Activated CD8-positive, alpha-beta memory T cell treated with anti-CD3 and anti-CD28 coated beads, Interleukin-2, amount 50 U/mL, for 24 hours (primary cell): ENCODE results near the gene TMA7B.

Experiments used
- DNase-seq: peaks from one replicate; pipeline ENCODE4 v3.0.0-alpha.2; 2020; ENCODE audit errors: extremely low read depth

Gene TMA7B

DNA sequence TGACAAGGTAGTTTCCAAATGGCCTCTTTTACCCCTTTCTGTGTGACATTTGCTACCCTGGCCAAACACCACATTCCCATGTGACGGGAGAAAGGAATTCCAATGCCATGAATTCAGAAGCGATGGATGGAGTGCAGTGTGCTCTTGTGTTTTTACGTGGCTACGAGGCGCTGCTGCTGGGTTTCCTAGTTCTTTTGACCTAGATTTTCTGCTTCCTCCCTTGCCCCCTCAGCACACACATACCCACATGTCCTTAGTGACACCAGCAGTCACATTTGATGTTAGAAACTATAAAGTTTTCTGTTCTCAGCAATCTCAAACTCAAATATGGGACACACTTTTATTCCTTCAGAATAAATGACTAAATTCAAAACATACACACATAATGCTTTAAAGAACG, 7.8 kb upstream of the TMA7B start:
- DNase-seq = no peak

DNA sequence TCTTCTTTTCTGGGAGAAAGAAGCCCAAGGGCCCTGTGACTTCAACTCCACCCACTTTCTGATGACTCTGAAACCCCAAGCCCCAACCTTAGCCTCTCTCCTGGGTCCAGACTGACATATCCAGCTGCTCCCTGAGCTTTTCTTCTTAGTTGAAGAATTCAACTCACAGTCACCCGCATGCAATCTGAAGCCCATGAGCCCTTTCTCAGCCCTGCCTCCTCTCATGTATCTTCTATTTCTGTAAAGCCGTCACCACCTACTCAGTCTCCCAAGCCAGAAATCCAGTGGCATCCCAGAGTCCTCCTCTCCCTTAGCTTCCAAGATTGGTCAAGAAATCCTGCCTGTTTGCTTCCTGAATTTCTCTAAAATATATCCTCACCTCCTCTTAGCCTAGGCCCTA, 7.1 kb upstream of the TMA7B start:
- DNase-seq = no peak

GRCh38 chr22:39954584-39955055, 5.6 kb upstream of the TMA7B start:
- DNase-seq = no peak

- DNase-seq = no peak
These were observed 4.5 kb upstream of the TMA7B start for GRCh38 chr22:39955675-39956074.

DNA sequence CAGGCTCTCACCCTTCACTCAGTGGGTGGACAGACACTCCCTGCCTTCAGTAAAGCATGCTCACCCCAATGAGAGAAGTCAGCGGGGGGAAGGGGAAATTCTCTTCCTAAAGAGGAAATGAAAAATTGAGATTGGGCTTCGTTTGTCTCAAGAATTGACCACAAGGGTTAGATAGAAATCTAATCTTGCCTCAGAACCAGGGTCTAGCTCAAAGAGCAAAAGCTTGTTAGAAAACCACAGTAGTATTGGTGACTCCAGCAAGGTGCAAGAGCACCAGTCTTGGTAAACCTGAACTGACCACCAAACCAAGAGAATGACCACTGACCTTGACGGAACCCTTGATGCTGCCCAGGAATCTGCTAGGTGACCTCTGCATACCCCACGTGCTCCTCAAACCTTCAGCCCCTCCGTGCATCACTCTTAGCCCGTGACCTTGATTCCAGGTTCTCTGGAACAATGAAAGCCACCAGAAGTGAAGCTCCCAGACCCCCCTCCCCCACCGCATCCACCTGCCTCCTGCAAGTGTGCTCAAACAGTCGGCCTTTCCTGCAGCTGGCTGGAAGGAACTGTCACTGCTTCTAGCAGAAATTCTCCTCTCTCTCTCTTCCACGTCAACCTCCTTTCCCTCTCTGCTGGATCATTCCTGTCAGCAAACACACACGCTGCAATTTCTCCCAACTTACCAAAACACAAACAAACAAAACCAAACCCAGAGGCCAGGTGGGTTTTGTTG, 3.1 kb upstream of the TMA7B start:
- no peak for DNase-seq

- DNase-seq = no peak
These were observed 2.0 kb upstream of the TMA7B start for GRCh38 chr22:39958009-39958711.

DNA sequence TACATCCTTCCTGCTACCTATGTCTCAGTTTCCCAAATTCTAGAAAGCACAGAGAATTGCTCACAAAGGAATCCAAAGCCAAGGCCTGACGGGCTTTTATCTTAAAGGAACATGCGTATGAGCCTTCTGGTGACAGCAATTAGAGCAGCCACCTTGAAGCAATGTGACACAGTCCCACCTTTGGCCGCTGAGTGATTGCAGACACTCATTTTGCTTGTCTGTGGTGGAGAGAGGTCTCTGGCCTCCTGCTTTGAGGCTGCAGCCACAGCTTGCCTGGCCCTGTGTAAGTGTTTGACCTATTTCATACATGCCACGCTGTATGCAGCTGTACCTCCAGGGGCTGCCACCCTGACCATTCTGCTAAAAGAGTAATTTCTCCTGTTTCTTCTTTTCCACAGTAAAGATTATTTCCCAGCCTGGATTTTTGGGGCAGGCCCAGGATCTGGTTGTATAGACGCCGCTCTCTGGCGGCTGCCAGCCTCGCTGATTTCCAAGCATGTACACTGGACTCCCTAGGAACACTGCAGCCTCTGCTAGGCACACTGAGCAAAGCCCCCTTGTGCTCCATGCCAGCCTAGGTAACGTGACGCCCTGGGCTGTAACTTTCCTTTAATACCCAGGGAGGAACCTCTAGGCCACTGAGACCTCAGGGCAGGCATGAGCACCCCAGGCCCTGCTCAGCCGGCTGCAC, 1.1 kb upstream of the TMA7B start:
- no peak for DNase-seq

DNA sequence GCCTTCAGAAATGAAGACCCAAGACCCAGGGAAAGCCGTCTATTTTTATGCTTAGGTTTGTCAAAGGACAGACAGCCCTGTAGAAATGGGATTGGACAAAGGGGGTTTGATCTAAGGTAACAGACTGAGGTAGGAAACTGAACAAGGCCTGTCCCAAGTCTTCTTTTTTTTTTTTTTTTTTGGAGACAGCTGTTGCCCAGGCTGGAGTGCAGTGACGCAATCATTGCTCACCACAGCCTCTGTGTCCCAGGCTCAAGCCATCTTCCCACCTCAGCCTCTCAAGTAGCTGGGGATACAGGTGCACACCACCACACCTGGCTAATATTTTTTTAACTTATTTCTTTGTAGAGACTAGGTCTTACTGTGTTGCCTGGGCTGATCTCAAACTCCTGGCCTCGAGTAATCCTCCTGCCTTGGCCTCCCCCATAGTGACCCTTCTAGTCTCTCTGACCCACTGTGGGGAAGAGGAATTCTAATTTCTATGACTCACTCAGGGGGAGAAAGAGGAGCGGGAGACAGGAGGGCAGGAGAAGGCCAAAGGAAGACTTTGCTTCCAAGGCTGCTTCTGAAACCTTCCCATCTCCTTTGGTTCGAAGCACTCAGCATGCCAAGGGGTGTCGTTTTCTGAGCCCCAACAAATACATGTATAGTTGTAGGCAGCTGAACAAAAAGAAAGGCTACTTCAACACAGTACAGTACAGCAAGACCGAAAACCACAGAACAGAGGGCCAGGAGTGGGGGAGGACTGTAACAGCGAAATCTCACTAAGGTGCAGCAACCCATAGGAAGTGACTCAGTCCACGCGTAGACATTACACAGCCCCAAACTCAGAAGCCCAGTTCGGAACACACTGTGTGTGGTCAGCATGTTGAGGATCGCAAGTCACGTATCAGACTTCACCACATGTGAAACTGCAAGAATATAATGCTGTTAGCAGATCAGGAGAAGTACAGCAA, 872 bp downstream of the TMA7B start:
- DNase-seq = peak; percentile 49

- DNase-seq = no peak
These were observed 1.9 kb downstream of the TMA7B start for GRCh38 chr22:39962071-39962470.

DNA sequence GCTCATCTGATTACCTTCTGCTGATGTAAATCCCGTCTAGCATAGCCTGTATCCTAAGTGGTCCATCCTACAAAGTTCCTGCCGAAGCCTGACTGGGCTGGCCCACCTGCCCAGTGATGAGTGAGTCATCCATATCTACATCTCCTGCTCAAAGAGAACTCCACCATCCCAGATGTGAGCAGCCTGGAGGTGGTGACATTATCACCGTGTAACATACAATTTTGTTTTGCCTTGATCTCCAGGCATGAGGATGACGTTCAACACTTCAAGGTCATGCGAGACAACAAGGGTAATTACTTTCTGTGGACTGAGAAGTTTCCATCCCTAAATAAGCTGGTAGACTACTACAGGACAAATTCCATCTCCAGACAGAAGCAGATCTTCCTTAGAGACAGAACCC, 5.6 kb downstream of the TMA7B start:
- no peak for DNase-seq

GRCh38 chr22:39966470-39966869, 6.3 kb downstream of the TMA7B start:
- no peak for DNase-seq

- no peak for DNase-seq
These were observed 7.1 kb downstream of the TMA7B start for GRCh38 chr22:39967103-39967829.

- no peak for DNase-seq
These were observed 8.1 kb downstream of the TMA7B start for GRCh38 chr22:39967996-39968972.

GRCh38 chr22:39970742-39971141, 10.5 kb downstream of the TMA7B start:
- no peak for DNase-seq

DNA sequence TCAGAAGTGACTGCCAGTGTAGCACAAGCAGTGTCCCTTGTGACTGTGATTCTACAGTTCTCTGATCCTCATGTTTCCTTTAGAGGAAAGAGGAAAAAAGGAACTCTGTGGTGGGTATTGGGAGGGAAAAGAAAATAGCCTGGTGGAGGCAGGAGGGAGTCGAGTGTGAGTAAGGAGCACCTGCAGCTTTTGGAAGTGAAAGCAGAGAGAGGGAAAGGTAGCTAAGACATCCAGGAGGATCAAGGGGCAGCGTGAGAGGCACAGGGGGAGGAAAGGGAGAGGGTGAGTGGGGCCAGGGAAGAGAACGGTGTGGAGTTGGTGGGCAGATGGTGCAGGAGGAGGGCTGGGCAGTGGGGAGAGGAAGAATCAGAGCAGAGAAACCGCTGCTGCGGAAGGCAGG, 12.4 kb downstream of the TMA7B start:
- no peak for DNase-seq

- no peak for DNase-seq
These were observed 13.5 kb downstream of the TMA7B start for GRCh38 chr22:39973656-39974055.

DNA sequence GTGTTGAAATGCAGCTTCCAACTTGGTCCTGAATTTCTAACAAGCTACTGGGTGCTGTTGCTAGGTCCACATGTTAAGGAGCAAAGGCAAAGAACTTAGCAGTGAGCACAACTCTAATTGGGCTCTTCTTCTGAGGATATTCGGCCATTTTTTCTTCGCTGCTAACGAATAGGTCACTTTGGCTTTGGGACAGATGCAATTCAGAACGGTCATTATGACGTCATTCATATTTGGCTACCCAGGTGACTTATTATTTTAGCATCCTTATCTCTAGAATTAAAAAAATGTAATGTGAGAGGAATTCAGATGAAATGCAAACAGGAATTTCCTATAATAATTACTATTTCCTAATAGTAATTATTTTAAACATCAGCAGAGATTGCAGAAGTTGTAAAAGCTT, 13.9 kb downstream of the TMA7B start:
- no peak for DNase-seq

- DNase-seq = no peak
These were observed 18.9 kb downstream of the TMA7B start for GRCh38 chr22:39979048-39979447.

DNA sequence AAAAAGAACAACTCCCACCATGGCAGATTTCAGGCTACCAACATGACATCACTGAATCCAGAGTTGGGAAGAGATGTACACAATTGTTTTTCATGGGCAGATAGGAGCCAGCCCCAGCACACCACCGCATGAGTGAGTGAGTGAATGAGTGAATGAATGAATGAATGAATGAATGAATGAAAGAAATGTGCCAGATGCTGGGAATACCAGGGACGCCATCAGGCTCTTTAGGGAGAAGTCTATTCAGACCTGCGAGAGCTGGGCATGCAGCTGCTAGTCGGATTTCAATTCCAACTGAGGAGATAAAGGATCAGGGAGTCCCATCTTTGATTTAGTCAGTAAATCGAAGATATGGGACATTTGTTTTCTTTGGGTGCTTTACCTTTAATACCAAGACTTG, 19.3 kb downstream of the TMA7B start:
- DNase-seq = no peak

- no peak for DNase-seq
These were observed 20.4 kb downstream of the TMA7B start for GRCh38 chr22:39980596-39980995.
